NCI-H524 (cell line): ENCODE data around the gene TMEM161A.
"Not testable (repeated sequence)": the region's sequence is repeated elsewhere in the genome, so short reads cannot be mapped to it uniquely, and the experiment has no call there.

ENCODE experiments used
- DNase-seq, 2 experiments: peaks; one replicate each; lab custom pipeline; 2025; lab: John Stamatoyannopoulos, UW

TMEM161A gene

DNA sequence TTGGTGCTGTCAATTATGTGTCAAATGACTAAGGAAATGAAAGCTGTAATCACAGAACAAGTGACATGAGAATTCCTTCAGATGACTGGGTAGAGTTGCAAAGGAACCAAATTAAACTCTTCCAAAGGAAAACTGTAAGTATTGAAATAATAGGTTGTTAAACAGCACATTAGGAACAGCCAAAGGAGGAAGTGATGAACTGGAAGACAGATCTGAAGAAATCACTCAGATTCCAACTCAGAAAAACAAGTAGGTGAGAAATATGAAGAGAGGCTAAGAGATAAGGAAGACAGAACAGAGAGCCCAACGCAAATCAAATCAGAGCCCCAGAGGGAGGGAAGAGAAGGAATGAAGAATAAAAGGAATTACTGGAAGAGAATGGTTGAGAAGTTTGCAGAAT is 15.4 kb downstream of the TMEM161A start:
- DNase-seq, result no peak

- no peak for DNase-seq
Observed at GRCh38 chr19:19121371-19121770, 16.9 kb downstream of the TMEM161A start.

GRCh38 chr19:19120308-19121231 is 17.7 kb downstream of the TMEM161A start:
- DNase-seq, result no peak

DNA sequence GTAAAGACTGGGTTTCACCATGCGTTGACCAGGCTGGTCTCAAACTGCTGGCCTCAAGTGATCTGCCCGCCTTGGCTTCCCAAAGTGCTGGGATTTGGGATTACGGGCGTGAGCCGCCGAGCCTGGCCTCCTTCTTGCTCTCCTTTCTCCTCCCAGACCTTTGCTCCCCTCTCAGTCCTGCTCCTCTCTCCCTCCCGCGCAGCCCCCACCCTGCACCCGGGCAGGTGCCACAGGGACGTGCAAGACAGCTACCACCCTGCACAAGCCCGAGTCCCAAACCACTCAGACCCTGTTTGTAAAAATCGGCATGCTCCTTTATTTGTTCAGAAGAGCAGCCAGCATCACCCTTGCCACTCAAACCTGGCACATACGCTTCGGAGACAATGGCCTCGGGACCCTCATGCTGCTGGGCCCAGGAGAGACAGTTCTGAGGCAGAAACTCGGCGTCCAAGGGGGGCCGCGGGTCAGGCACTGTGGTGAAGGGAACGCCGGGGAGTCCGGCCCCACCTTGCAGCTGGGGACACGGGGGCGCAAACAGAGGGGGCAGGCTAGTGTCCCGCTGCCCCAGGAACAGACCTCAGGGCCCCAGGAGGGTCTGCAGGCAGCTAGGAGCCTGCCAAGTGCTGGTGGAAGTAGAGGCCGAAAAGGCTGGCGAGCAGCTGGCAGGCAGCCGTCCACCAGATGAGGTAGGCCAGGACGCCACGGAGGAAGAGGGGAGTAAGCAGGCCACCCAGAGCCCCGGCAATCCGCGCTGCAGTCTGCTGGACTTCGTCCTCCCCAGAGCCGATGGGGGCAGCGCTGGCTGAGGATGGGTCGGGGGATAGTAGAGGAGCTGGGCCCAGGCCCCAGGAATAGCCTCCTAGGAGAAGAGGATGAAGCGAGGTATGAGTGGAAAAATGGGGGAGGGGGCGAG is 18.7 kb downstream of the TMEM161A start:
- DNase-seq, result no peak

GRCh38 chr19:19115954-19116353 is 22.3 kb downstream of the TMEM161A start:
- DNase-seq, result peak in 1 of 2 experiments; percentile 28

- peak; percentile 91 to 93 for DNase-seq
Observed at GRCh38 chr19:19113040-19113626, 25.1 kb downstream of the TMEM161A start.

GRCh38 chr19:19111967-19112580 is 26.2 kb downstream of the TMEM161A start:
- DNase-seq, result peak in 1 of 2 experiments; percentile 21

DNA sequence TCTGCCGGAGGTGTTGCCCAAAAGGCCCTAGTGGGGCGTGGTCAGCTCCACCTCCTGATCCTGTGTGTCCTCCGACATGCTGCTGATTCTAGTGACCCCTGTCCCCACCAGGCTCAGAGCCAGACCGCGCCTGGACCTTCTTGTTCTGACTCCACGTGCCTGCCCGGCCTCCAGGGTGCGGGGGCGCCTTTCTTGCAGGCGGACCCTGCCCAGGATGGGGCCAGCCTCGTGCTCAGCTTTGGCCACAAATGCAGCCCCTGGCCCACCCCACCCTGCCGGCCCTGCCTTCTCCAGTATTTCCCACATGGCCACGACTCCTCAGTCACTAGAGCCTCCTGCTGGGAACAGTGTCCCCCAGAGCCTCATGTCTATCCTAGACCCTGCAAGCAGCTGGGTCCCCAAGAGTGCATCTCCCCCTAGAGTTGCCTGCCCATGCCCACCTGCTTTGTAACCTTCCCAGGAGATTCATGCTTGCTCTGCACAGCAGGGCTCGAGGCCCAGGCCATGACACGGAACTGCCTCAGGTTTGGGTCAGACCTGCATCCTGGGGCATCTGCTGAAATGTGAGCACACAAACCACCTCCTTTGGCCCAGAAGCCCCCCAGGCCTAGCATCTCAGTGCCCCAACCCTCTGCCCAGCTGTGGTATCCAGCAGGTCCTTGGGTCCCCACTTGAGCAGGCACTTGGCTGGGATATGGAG is 27.0 kb downstream of the TMEM161A start:
- DNase-seq, result no peak

DNA sequence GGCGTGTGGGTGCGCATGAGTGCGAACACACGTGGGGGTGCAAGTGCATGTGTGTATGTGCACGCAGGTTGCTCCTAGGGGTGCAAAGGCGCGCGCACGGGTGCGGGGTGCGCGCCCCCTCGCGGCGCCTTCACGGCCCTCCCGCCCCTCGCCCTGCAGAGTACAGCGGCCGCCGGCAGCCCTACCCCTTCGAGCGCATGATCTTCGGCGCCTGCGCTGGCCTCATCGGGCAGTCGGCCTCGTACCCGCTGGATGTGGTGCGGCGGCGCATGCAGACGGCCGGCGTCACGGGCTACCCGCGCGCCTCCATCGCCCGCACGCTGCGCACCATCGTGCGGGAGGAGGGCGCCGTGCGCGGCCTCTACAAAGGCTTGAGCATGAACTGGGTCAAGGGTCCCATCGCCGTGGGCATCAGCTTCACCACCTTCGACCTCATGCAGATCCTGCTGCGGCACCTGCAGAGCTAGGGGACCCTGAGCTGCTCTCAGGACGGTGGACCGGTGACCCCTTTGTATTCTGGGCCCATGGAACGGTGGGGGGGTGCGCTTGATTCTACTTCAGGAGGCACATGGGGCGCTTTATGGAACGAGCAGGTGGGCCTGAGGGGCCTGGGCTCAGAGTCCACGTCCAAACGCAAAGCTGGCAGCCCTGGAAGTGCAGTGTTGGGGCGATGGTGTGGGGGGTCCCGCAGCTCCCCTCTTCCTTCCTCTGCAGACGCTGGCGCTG is 27.7 kb downstream of the TMEM161A start:
- no peak for DNase-seq

GRCh38 chr19:19109601-19110000 is 28.7 kb downstream of the TMEM161A start:
- no peak for DNase-seq

DNA sequence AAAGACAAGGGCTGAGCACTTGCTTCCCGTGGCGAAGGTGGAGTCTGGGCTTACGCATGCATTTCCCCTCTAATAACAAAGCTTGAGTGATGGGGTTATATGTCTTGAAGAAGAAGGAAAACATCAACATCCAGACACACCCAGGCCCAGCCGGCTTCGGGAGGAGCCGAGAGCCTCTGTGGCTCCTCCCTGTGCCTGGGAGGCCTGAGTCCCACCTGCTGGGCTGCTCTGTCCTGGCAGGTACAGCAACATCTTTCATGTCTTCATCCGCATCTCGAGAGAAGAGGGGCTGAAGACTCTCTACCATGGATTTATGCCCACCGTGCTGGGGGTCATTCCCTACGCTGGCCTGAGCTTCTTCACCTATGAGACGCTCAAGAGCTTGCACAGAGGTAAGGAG is 30.6 kb downstream of the TMEM161A start:
- DNase-seq, result no peak

- DNase-seq, result not testable (repeated sequence)
Observed at GRCh38 chr19:19106938-19107337, 31.3 kb downstream of the TMEM161A start.

DNA sequence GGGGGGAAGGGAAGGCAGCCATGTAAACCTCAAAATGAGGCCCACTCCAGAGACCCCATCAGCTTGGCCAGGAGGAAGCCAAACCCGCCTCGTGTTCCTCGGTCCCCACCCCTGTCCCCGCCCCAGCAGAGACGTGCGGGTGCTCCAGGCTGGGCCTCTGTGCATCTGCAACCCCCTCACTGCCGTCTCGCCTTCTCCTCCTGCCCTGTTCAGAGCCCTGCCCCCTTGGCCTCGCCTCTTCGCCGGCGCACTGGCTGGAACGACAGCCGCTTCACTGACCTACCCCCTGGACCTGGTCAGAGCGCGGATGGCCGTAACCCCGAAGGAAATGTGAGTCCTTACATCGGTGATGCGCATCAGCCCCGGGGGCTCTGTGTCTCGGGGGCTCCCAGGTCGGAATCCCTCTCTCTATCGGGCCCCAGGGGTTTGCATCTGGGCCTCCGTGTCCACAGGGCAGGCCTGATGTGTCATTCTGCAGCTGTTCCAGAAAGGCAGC is 32.2 kb downstream of the TMEM161A start:
- DNase-seq, result no peak

- no peak for DNase-seq
Observed at GRCh38 chr19:19105365-19106055, 32.8 kb downstream of the TMEM161A start.

DNA sequence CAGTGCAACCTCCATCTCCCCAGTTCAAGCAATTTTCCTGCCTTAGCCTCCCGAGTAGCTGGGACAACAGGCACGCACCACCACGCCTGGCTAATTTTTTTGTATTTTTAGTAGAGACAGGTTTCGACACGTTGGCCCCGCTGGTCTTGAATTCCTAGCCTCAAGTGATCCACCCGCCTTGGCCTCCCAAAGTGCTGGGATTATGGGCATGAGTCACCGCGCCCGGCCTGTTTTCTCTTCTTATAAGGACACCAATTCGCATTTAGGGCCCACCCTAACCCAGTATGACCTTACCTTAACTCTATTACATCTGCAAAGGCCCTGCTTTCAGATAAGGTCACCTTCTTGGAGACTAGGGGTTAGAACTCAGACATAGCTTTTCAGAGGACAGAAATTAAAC is 35.1 kb downstream of the TMEM161A start:
- DNase-seq, result no peak

- not testable (repeated sequence) for DNase-seq
Observed at GRCh38 chr19:19102566-19102965, 35.7 kb downstream of the TMEM161A start.

DNA sequence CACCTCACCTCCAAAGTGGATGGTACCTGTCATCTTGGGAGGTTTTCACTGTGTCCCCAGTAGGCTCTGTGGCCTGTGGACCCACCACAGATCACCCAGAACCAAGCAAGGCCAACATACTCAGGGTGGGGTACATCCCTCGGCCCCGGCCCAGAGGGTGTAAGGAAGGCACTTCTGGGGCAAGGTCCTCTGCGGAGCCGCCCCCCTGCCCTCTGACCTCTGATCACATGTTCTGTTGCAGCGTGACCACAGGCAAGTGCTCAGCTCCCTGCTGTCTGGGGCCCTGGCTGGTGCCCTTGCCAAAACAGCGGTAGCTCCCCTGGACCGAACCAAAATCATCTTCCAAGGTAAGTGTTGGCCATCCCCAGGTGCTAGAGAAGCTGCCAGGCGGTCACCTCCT is 36.7 kb downstream of the TMEM161A start:
- DNase-seq, result no peak

DNA sequence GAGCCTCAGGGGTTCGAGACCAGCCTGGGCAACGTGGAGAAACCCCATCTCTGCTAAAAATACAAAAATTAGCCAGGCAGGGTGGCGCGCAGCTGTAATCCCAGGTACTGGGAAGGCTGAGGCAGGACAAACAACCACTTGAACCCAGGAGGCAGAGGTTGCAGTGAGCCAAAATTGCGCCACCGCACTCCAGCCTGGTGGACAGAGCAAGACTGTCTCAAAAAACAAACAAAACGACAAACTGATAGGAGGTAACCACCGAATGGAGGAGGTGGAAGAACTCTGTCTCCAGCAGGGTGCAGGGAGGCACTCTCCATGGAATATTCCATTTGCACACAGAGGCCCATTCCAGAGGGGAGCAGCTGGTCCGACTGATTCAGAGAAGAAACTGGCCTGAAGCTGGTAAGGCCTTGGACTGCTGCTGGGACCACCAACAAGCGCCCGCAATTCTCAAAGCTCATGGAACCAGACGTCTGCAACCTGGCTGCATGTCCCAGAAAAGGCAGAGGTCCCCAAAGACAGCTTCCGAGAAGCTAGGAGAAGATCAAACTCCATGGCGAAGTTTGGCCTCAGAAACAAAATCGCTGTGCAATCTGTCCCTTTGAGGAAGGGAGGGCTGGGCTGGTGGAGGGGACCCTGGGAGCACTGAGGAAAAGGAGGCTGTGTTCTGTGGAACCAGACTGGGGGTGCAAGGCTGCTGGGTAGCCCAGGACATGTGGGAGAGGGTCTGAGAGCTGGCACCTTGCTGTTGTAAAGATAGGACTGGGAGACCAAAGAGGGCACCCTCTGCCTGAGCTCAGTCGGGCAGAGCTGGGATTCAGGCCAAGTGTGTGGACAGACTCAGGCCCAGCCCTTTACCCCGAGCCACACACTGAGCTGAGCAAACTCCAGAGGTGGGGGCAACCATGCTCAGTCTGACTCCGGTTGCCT is 39.3 kb downstream of the TMEM161A start:
- DNase-seq, result no peak
